Peyer's patch (tissue), 4 donors: ENCODE results near the gene LITAFD. TPM values are rescaled to one million over a fixed set of nuclear protein-coding genes. Genes with fewer than 3 reads are reported as not detected.
A peak's percentile ranks its signal among the peaks of the same experiment; 100 is the strongest.

ENCODE experiments used
- DNase-seq, 3 donors: peaks; one replicate each; pipeline ENCODE4 v3.0.0-alpha.2; 2017 to 2019
- H3K27ac ChIP-seq, 4 donors: fragments of 200-600 bp; sonication (generic); one replicate each; pipeline ENCODE4 v1.5.1; 2016 to 2019
- H3K27me3 ChIP-seq, 2 donors: fragments of 200-600 bp; sonication (generic); one replicate each; pipeline ENCODE4 v1.5.1; 2019
- H3K36me3 ChIP-seq, 3 donors: fragments of 200-600 bp; sonication (generic); one replicate each; pipeline ENCODE4 v1.5.1; 2016 to 2019
- H3K4me1 ChIP-seq, 4 donors: fragments of 200-600 bp; sonication (generic); one replicate each; pipeline ENCODE4 v1.5.1; 2016 to 2019
- H3K4me3 ChIP-seq, 4 donors: fragments of 200-600 bp; sonication (generic); 1 replicate in 3 of 4; 2 replicates in 1 of 4; pipeline ENCODE4 v1.5.1; 2016 to 2019; ENCODE audit warnings: mild to moderate bottlenecking in 1 of 4
- H3K9me3 ChIP-seq, 4 donors: fragments of 200-600 bp; sonication (generic); one replicate each; pipeline ENCODE4 v1.5.1; 2016 to 2019; ENCODE audit warnings: mild to moderate bottlenecking in 1 of 4
- POLR2A ChIP-seq, 2 donors: fragments of 450-650 bp; IDR thresholded peaks; one replicate each; pipeline ENCODE4 v1.5.1; 2017; ENCODE audit warnings: antibody characterized with exemption in 2 of 2, mild to moderate bottlenecking in 2 of 2, moderate library complexity in 2 of 2
- total RNA-seq, 4 donors: library from RNA; depleted of rRNA; stranded (reverse); fragments of >200 nt; gene quantifications; one replicate each; pipeline ENCODE4 v1.1.0, GENCODE V29; 2016
- TF ChIP-seq, protein P1 (sequence below), 6 experiments: fragments of 450-650 bp in 4 of 6; fragments of 200-600 bp in 2 of 6; sonication (generic) in 1 of 6; IDR thresholded peaks; one replicate each; pipeline ENCODE4 v1.5.1; 2017 to 2019; ENCODE audit warnings: antibody characterized with exemption in 6 of 6, mild to moderate bottlenecking in 3 of 6, moderate library complexity in 1 of 6

LITAFD gene
- total RNA-seq, 4 donors from 2014 or later = not detected

DNA sequence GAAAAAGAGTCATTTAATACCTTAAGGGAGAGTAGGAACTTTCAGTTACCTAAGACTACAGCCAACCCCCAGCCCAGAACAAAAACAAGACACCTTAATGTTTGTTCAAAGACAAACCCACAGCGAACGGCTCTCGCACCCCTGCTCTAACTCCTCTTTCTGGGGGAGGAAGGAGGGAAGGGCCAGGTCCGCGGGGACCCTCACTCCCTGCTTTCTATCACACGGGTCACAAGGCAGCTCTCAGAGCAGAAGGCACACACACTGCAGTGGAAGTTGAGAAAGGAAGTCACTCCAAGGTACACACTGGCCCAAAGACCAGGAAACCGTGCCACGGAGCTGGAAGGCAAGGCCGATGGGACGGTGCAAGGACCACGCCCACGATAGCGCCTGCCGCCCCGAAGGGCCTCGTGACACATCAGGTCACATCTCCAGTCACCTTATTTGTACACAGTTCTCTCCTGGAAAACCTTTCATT is 10.0 kb downstream of the LITAFD start:
- Histone ChIP-seq H3K4me1 (no peaks in the 10 kb centered on the region), H3K27me3 (no peaks in the 10 kb centered on the region), H3K27ac (peak overlapping the region in 2 of 4 donors; percentile 6 to 68), H3K4me3 (no peak overlapping the region), H3K36me3 (peaks cover 0 to 71% (median 0%) of the 10 kb centered on the region in 3 donors), H3K9me3 (no peaks in the 10 kb centered on the region)
- TF ChIP-seq POLR2A (IDR thresholded peaks at IDR 0.05) = no peak
- TF ChIP-seq, protein P1, sequence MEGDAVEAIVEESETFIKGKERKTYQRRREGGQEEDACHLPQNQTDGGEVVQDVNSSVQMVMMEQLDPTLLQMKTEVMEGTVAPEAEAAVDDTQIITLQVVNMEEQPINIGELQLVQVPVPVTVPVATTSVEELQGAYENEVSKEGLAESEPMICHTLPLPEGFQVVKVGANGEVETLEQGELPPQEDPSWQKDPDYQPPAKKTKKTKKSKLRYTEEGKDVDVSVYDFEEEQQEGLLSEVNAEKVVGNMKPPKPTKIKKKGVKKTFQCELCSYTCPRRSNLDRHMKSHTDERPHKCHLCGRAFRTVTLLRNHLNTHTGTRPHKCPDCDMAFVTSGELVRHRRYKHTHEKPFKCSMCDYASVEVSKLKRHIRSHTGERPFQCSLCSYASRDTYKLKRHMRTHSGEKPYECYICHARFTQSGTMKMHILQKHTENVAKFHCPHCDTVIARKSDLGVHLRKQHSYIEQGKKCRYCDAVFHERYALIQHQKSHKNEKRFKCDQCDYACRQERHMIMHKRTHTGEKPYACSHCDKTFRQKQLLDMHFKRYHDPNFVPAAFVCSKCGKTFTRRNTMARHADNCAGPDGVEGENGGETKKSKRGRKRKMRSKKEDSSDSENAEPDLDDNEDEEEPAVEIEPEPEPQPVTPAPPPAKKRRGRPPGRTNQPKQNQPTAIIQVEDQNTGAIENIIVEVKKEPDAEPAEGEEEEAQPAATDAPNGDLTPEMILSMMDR (IDR thresholded peaks at IDR 0.05) = no peak
- peak; percentile 50 to 64 (median 51) for DNase-seq

DNA sequence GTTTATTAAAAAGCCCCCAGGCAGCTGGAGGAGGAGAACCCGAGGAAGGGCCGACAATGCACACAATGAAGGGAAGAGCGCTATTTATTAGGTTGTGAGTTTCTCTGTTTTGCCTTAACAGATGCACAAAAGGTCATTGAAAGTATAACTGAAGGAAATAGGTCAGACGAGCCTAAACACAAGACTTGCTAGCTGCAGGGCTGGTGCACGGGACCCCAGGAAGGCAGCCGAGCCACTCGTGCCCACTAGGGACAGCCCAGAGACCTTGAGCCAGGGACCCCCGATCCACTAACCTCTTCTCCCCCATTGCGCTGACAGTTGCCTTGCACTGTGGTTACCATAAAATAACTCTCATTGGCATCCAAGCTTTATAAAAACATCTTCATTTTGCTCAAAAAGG is 11.3 kb downstream of the LITAFD start:
- Histone ChIP-seq H3K27ac (no peak overlapping the region), H3K27me3 (no peaks in the 10 kb centered on the region), H3K36me3 (peaks cover 0 to 84% (median 0%) of the 10 kb centered on the region in 3 donors), H3K4me1 (no peaks in the 10 kb centered on the region), H3K9me3 (no peaks in the 10 kb centered on the region), H3K4me3 (no peak overlapping the region)
- peak in 1 of 3 donors; percentile 30 for DNase-seq
- TF ChIP-seq, protein P1 (IDR thresholded peaks at IDR 0.05) = no peak
- TF ChIP-seq POLR2A (IDR thresholded peaks at IDR 0.05) = no peak

DNA sequence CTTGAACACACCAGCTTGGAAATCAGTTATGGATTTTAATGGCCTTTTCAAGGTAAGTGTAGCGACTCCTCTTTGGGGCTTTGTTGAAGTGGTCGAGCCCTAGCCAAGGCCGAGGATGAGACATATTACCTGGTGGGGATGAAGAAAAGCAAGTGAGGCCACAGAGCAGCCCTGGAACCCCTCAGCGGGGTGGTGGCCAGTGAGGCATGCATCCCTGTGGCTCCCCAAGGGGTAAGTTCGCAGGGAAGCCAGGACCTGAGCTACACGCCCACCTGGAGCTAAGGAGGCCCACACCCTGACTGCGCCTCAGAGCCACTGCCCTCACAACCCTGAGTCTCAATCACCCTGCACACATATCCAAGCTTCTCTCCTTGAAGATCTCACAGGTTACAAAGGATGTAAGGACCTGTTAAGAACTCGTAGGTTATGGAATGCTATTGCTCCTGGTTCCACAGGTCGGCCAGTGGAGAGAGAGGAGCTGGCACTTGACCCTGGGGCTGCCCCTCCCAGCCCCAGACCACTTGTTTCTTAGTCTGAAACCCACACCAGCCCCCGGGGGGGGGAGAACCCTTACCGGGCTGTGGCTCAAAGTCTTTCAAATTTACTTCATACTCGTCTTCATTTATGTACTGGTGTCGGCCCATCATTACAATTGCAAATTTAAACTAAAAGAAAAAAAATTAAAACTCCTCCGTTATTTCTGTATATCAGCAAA is 12.0 kb downstream of the LITAFD start:
- H3K9me3 ChIP-seq = no peaks in the 10 kb centered on the region
- no peaks in the 10 kb centered on the region for H3K4me1 ChIP-seq
- no peak overlapping the region for H3K27ac ChIP-seq
- peaks cover 0 to 91% (median 0%) of the 10 kb centered on the region in 3 donors for H3K36me3 ChIP-seq
- H3K27me3 ChIP-seq = no peaks in the 10 kb centered on the region
- no peak for TF ChIP-seq POLR2A (IDR thresholded peaks at IDR 0.05)
- TF ChIP-seq, protein P1 (IDR thresholded peaks at IDR 0.05) = no peak
- H3K4me3 ChIP-seq = no peak overlapping the region
- peak in 1 of 3 donors; percentile 32 for DNase-seq

DNA sequence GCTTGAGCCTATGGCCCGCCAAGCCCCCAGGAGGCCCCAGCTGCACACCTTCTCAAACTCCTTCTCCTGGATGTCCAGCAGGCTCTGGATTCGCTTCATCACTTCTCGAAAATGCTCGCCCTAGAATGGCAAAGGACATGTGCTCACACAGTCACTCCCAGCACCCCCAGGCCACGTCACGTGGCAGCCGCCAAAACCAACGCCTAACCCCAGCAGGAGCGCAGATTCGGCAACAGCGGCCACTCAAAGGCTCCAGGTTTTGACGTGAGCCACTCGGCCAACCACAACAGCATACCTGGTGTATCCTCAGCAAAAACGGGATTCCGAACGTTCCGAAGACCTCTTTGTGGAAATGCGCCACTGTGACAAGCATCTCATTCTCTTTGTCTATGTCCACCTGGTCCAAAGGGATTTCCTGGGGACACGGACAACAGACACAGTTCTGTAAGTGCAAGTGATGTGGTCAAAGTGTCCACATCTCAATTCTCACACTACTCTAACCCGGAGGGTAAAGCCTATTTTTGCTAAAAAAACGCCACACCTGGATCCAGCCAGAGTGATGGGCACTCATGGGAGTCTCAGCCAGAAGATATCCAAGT is 12.7 kb downstream of the LITAFD start:
- Histone ChIP-seq H3K27me3 (no peaks in the 10 kb centered on the region), H3K27ac (no peak overlapping the region), H3K9me3 (no peaks in the 10 kb centered on the region), H3K4me1 (no peaks in the 10 kb centered on the region), H3K4me3 (no peak overlapping the region), H3K36me3 (peaks cover 0 to 98% (median 0%) of the 10 kb centered on the region in 3 donors)
- TF ChIP-seq, protein P1 (IDR thresholded peaks at IDR 0.05) = no peak
- no peak for TF ChIP-seq POLR2A (IDR thresholded peaks at IDR 0.05)
- peak in 1 of 3 donors; percentile 40 for DNase-seq

DNA sequence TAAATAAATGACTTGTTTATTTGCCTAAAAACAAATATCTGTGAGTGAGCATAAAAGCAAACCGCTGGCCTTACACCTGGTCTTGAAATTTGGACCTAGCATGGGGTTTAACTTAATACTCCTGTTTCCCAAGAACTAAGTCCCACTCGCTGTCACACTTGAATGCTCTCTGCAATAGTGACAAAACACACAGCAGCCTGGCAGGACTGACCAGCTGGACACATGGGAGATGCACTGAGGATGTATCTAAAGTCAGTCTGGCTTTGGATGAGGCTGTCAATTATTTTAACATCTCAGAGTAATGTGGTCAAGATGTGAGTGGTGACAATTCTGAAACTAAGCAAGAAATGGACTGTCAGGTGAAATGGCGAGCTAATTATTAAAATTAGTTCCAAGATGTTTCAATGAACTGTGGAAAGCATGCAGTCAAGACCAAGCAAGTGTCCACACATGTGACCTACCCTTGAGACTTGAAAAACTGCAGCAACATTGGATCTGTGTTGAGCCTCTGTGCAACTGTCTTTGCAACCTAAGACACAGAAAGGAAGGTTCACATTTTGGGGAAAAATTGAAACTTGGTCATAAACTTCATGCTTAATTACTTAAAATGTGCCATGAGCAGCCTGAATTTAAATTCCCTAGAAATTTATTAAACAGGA is 16.6 kb downstream of the LITAFD start:
- H3K9me3 ChIP-seq = no peaks in the 10 kb centered on the region
- H3K27ac ChIP-seq = no peak overlapping the region
- H3K4me3 ChIP-seq = no peak overlapping the region
- no peak for TF ChIP-seq POLR2A (IDR thresholded peaks at IDR 0.05)
- TF ChIP-seq, protein P1 (IDR thresholded peaks at IDR 0.05) = no peak
- H3K36me3 ChIP-seq = peaks cover 0 to 99% (median 0%) of the 10 kb centered on the region in 3 donors
- DNase-seq = no peak
- no peaks in the 10 kb centered on the region for H3K27me3 ChIP-seq
- no peaks in the 10 kb centered on the region for H3K4me1 ChIP-seq
